HEK293 (cell line): ENCODE data around the gene GLDC.
A peak's percentile ranks its signal among the peaks of the same experiment; 100 is the strongest.

ENCODE experiments used
- CTCF ChIA-PET: fragments of 350-600 bp; formaldehyde crosslinking; extraction: SDS; loops from one replicate; lab custom pipeline; 2021; ENCODE audit warnings: antibody characterized with exemption; lab: Yijun Ruan, JAX
- POLR2A ChIA-PET: fragments of 300-600 bp; formaldehyde crosslinking; extraction: SDS; loops from one replicate; lab custom pipeline; 2020; ENCODE audit warnings: antibody characterized with exemption, inconsistent platforms; lab: Yijun Ruan, JAX
- H3K27ac ChIP-seq: fragments of 200-500 bp; sonication (Bioruptor generic); 2 replicates; pipeline ENCODE4 v1.5.1; 2014; ENCODE audit warnings: low read depth, low read length, control low read depth, inconsistent platforms; ENCODE audit errors: extremely low read depth
- H3K36me3 ChIP-seq, 2 experiments: fragments of 200-500 bp in 1 of 2; sonication (Bioruptor generic) in 1 of 2; 1 replicate in 1 of 2; 2 replicates in 1 of 2; pipeline ENCODE4 v1.5.1; 2014 to 2017; ENCODE audit warnings: inconsistent platforms in 2 of 2, low read length in 2 of 2; ENCODE audit not compliant: control insufficient read depth in 2 of 2, insufficient read depth in 1 of 2
- H3K4me1 ChIP-seq: fragments of 200-500 bp; sonication (Bioruptor generic); 2 replicates; pipeline ENCODE4 v1.5.1; 2014; ENCODE audit warnings: mild to moderate bottlenecking, low read length, inconsistent platforms; ENCODE audit not compliant: control insufficient read depth, insufficient read depth
- H3K4me3 ChIP-seq: 2 replicates; pipeline ENCODE4 v1.5.1; 2011; ENCODE audit warnings: low read depth, mild to moderate bottlenecking, control low read depth, low read length, moderate library complexity
- H3K9me3 ChIP-seq: fragments of 200-500 bp; sonication (Bioruptor generic); 2 replicates; pipeline ENCODE4 v1.5.1; 2014; ENCODE audit warnings: low read depth, low read length, inconsistent platforms; ENCODE audit not compliant: control insufficient read depth, insufficient read depth
- PRDM1 ChIP-seq: fragments of 450-650 bp; formaldehyde crosslinking; IDR thresholded peaks from 2 replicates; pipeline ENCODE4; 2016; ENCODE audit warnings: missing biosample characterization, missing genetic modification characterization
- SETDB1 ChIP-seq: IDR thresholded peaks from one replicate; pipeline ENCODE4 v1.6.1; 2017; ENCODE audit warnings: mild to moderate bottlenecking, low read length, moderate library complexity, mixed read lengths; ENCODE audit not compliant: insufficient read length
- TRIM28 ChIP-seq: IDR thresholded peaks from 2 replicates; pipeline ENCODE4 v1.6.1; 2011; ENCODE audit warnings: low read length, control low read depth, borderline replicate concordance
- TSHZ1 ChIP-seq: fragments of 450-650 bp; formaldehyde crosslinking; IDR thresholded peaks from 2 replicates; pipeline ENCODE4 v1.5.1; 2016; ENCODE audit warnings: missing biosample characterization, missing genetic modification characterization, borderline replicate concordance
- WT1 ChIP-seq: fragments of 450-650 bp; formaldehyde crosslinking; IDR thresholded peaks from 2 replicates; pipeline ENCODE4 v1.5.1; 2016; ENCODE audit warnings: missing biosample characterization, missing genetic modification characterization
- ZNF24 ChIP-seq: fragments of 450-650 bp; formaldehyde crosslinking; IDR thresholded peaks from 2 replicates; pipeline ENCODE4 v1.5.1; 2016; ENCODE audit warnings: missing biosample characterization, missing genetic modification characterization
- ZNF302 ChIP-seq: fragments of 450-650 bp; formaldehyde crosslinking; IDR thresholded peaks from 2 replicates; pipeline ENCODE4 v1.5.1; 2016; ENCODE audit warnings: missing biosample characterization, missing genetic modification characterization, low read depth
- ZNF423 ChIP-seq: fragments of 450-650 bp; formaldehyde crosslinking; IDR thresholded peaks from 2 replicates; pipeline ENCODE4 v1.5.1; 2016; ENCODE audit warnings: missing biosample characterization, missing genetic modification characterization
- ZNF560 ChIP-seq: fragments of 450-650 bp; formaldehyde crosslinking; IDR thresholded peaks from 2 replicates; pipeline ENCODE4 v1.5.1; 2017; ENCODE audit warnings: missing biosample characterization, missing genetic modification characterization, borderline replicate concordance
- ZNF596 ChIP-seq: fragments of 450-650 bp; IDR thresholded peaks from 2 replicates; pipeline ENCODE4 v1.5.0; 2018; ENCODE audit warnings: missing biosample characterization, mild to moderate bottlenecking, missing genetic modification characterization, moderate library complexity
- ZNF629 ChIP-seq: fragments of 450-650 bp; formaldehyde crosslinking; IDR thresholded peaks from 2 replicates; pipeline ENCODE4 v1.5.1; 2017; ENCODE audit warnings: missing biosample characterization, missing genetic modification characterization
- ZNF645 ChIP-seq: fragments of 450-650 bp; formaldehyde crosslinking; IDR thresholded peaks from 2 replicates; pipeline ENCODE4; 2016; ENCODE audit warnings: missing biosample characterization, missing genetic modification characterization
- ZNF654 ChIP-seq: fragments of 450-650 bp; formaldehyde crosslinking; IDR thresholded peaks from 2 replicates; pipeline ENCODE4 v1.5.1; 2016; ENCODE audit warnings: low read depth, missing biosample characterization, missing genetic modification characterization
- ZNF76 ChIP-seq: fragments of 450-650 bp; formaldehyde crosslinking; IDR thresholded peaks from 2 replicates; pipeline ENCODE4; 2016; ENCODE audit warnings: low read depth, missing biosample characterization, missing genetic modification characterization, borderline replicate concordance
- ZSCAN4 ChIP-seq: fragments of 450-650 bp; formaldehyde crosslinking; IDR thresholded peaks from 2 replicates; pipeline ENCODE4 v1.5.1; 2017; ENCODE audit warnings: missing biosample characterization, missing genetic modification characterization
- TF ChIP-seq, protein P1 (sequence below): fragments of 450-650 bp; formaldehyde crosslinking; IDR thresholded peaks from 2 replicates; pipeline ENCODE4 v1.5.1; 2017; ENCODE audit warnings: missing biosample characterization, missing genetic modification characterization
- TF ChIP-seq, protein P2 (sequence below): fragments of 450-650 bp; formaldehyde crosslinking; IDR thresholded peaks from 2 replicates; pipeline ENCODE4 v1.5.0; 2017; ENCODE audit warnings: missing biosample characterization, missing genetic modification characterization, borderline replicate concordance

The GLDC gene

DNA sequence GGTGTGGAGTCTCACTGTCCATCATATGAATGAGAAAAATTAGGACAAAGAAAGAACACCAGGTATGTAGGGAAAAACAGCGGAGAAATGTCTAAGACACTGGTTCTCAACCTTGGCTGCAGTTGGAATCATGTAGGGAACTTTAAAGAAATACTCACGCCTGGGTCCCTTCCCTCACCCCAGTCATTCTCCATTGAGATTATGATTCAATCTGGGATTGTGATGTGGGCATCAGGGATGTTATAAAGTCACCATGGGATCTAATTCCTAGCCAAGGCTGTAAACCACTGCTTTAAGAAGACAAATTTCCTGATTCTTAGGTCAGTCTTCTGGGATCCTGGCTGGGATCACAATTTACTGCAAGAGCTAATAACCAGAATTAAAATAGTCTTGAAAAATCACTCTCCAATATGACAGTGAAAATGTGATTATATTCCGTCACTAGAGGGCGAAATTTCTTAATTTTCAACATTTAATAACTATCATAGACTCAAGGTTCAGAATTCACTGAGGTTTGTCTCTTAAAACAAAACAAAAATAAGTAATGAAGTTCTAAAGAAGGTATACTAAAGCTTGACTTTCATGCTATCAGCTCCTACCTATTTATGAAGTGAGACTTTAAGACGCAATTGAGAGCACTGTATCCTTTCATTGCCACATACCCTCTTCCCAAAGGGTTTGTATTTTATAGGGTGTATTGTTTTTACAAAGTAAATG, 60.5 kb downstream of the GLDC start:
- CTCF ChIA-PET, result interaction anchor here (0.5 to 4.1 kb wide), 32 partner anchors 9 to 468 kb away, joined by 3 to 36 read pairs (median 5); no protein-coding TSS in a partner anchor

DNA sequence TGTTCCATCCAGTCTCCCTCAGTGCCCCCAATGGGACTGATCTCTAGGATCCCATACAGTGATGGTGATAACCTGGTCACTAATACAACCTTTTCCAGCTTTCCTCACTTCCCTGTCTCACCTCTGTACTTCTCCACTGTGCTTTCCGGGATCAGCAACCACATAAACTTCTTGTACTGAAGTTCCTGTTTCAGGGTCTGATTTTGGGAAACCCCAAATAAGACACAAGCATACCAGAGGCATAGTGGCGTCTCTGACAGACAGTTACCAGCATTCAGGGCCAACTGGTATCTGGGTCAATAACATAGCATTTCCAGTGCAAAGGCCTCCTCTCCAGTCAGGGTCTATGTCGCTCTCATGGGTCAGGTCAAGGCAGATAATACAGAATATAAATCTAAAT, 64.3 kb downstream of the GLDC start:
- H3K4me3 ChIP-seq, result no peak overlapping the region
- TF ChIP-seq WT1 (tag by site-specific recombination) (no peak), ZNF560 (tag by site-specific recombination) (no peak), ZNF76 (tag by site-specific recombination) (no peak), TRIM28 (no peak), TSHZ1 (tag by site-specific recombination) (no peak), PRDM1 (tag by site-specific recombination) (no peak)
- POLR2A ChIA-PET, result no interaction called here
- H3K36me3 ChIP-seq, result peaks cover 4 to 24% of the 10 kb centered on the region in 2 experiments; a peak in 2 of 3 replicates
- H3K9me3 ChIP-seq, result no peaks in the 10 kb centered on the region
- CTCF ChIA-PET, result interaction anchor here (0.7 to 1.7 kb wide), 4 partner anchors 12 to 228 kb away, joined by 3 to 6 read pairs (median 4); no protein-coding TSS in a partner anchor
- no peak overlapping the region for H3K27ac ChIP-seq
- H3K4me1 ChIP-seq, result no peaks in the 10 kb centered on the region

More for the DNA sequence above, 60.5 kb downstream of the GLDC start:
- POLR2A ChIA-PET, result no interaction called here
- Histone ChIP-seq H3K9me3 (no peaks in the 10 kb centered on the region), H3K36me3 (peaks cover 4 to 44% of the 10 kb centered on the region in 2 experiments; a peak in 2 of 3 replicates), H3K27ac (no peak overlapping the region), H3K4me3 (no peak overlapping the region), H3K4me1 (no peaks in the 10 kb centered on the region)
- TF ChIP-seq ZNF654 (tag by site-specific recombination), result peak; percentile 55
- TF ChIP-seq, protein P1, sequence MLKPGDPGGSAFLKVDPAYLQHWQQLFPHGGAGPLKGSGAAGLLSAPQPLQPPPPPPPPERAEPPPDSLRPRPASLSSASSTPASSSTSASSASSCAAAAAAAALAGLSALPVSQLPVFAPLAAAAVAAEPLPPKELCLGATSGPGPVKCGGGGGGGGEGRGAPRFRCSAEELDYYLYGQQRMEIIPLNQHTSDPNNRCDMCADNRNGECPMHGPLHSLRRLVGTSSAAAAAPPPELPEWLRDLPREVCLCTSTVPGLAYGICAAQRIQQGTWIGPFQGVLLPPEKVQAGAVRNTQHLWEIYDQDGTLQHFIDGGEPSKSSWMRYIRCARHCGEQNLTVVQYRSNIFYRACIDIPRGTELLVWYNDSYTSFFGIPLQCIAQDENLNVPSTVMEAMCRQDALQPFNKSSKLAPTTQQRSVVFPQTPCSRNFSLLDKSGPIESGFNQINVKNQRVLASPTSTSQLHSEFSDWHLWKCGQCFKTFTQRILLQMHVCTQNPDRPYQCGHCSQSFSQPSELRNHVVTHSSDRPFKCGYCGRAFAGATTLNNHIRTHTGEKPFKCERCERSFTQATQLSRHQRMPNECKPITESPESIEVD (tag by site-specific recombination), result no peak
- TF ChIP-seq, protein P2, sequence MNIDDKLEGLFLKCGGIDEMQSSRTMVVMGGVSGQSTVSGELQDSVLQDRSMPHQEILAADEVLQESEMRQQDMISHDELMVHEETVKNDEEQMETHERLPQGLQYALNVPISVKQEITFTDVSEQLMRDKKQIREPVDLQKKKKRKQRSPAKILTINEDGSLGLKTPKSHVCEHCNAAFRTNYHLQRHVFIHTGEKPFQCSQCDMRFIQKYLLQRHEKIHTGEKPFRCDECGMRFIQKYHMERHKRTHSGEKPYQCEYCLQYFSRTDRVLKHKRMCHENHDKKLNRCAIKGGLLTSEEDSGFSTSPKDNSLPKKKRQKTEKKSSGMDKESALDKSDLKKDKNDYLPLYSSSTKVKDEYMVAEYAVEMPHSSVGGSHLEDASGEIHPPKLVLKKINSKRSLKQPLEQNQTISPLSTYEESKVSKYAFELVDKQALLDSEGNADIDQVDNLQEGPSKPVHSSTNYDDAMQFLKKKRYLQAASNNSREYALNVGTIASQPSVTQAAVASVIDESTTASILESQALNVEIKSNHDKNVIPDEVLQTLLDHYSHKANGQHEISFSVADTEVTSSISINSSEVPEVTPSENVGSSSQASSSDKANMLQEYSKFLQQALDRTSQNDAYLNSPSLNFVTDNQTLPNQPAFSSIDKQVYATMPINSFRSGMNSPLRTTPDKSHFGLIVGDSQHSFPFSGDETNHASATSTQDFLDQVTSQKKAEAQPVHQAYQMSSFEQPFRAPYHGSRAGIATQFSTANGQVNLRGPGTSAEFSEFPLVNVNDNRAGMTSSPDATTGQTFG (tag by site-specific recombination), result no peak
- TF ChIP-seq ZNF423 (tag by site-specific recombination), result no peak

DNA sequence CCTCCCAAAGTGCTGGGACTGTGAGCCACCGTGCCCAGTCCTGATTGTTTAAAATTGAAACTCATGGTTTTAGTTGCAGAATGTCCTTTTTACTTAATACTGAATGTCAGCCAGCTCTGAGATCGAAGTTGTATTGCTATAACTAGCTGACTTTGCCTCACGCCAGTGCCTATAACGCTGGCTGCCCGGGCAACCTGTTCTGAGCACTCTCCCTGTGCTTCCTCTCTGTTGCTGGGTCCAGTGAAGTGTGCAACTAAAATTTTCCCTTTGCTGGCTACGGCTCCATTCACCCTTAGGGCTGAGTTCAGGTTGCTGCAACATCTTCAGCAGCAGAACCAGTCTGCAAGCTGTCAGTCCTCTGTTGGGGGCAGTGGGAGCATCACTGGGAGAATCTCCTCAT, 65.9 kb downstream of the GLDC start:
- POLR2A ChIA-PET, result no interaction called here
- no peak overlapping the region for H3K27ac ChIP-seq
- no peaks in the 10 kb centered on the region for H3K9me3 ChIP-seq
- CTCF ChIA-PET, result no interaction called here
- H3K4me3 ChIP-seq, result no peak overlapping the region
- no peak for TF ChIP-seq ZNF629 (tag by site-specific recombination)
- no peak for TF ChIP-seq ZSCAN4
- no peak for TF ChIP-seq ZNF596
- no peak for TF ChIP-seq ZNF302 (tag by site-specific recombination)
- no peak for TF ChIP-seq SETDB1
- no peak for TF ChIP-seq ZNF645 (tag by site-specific recombination)
- TF ChIP-seq ZNF560 (tag by site-specific recombination), result no peak
- no peak for TF ChIP-seq ZNF24 (tag by site-specific recombination)
- TF ChIP-seq, all 188 proteins: peak for 0
- Histone ChIP-seq H3K4me1 (no peaks in the 10 kb centered on the region), H3K36me3 (peaks cover 4 to 20% of the 10 kb centered on the region in 2 experiments; a peak in 2 of 3 replicates)
